Neural cell (in vitro differentiated cells): ENCODE data around the gene DUSP22. TPM values are rescaled to one million over a fixed set of nuclear protein-coding genes. Genes with fewer than 3 reads are reported as not detected.

Experiments used
- H2AFZ ChIP-seq: fragments of 200-600, 300-800 bp; sonication (generic), shearing (Covaris generic); 2 replicates; pipeline ENCODE4 v1.6.0; 2014; ENCODE audit warnings: low read depth, mild to moderate bottlenecking, antibody characterized with exemption, low read length, moderate library complexity
- H3F3A ChIP-seq: fragments of 200-600 bp; shearing (Covaris generic); 2 replicates; pipeline ENCODE4 v1.6.1; 2016; ENCODE audit warnings: mild to moderate bottlenecking, moderate library complexity, mixed read lengths, antibody characterized with exemption, low read length; ENCODE audit not compliant: insufficient read depth, poor library complexity, severe bottlenecking
- H3K27ac ChIP-seq: fragments of 200-600, 300-800 bp; sonication (generic), shearing (Covaris generic); 2 replicates; pipeline ENCODE4 v1.5.1; 2014; ENCODE audit warnings: mild to moderate bottlenecking, low read length, moderate library complexity
- H3K27me3 ChIP-seq: fragments of 300-800, 200-600 bp; sonication (generic), shearing (Covaris generic); 2 replicates; pipeline ENCODE4 v1.6.0; 2014; ENCODE audit warnings: mild to moderate bottlenecking, low read depth, low read length, moderate library complexity; ENCODE audit not compliant: insufficient read depth
- H3K36me3 ChIP-seq: fragments of 300-800, 200-600 bp; sonication (generic), shearing (Covaris generic); 2 replicates; pipeline ENCODE4 v1.5.1; 2014; ENCODE audit warnings: mild to moderate bottlenecking, antibody characterized with exemption, low read length, moderate library complexity; ENCODE audit not compliant: insufficient read depth
- H3K4me2 ChIP-seq: fragments of 300-800, 200-600 bp; sonication (generic), shearing (Covaris generic); 2 replicates; pipeline ENCODE4 v1.6.0; 2014; ENCODE audit warnings: mild to moderate bottlenecking, low read length
- H3K4me3 ChIP-seq: fragments of 300-800, 200-600 bp; sonication (generic), shearing (Covaris generic); 2 replicates; pipeline ENCODE4 v1.5.1; 2014; ENCODE audit warnings: mild to moderate bottlenecking, low read length, moderate library complexity
- H3K79me2 ChIP-seq: fragments of 200-600 bp; shearing (Covaris generic); replicated peaks from 2 replicates; pipeline ENCODE4 v1.6.0; 2014; ENCODE audit warnings: mild to moderate bottlenecking, low read length, moderate library complexity; ENCODE audit not compliant: insufficient read depth
- H3K9ac ChIP-seq: fragments of 300-800, 200-600 bp; sonication (generic), shearing (Covaris generic); 2 replicates; pipeline ENCODE4 v1.6.1; 2016; ENCODE audit warnings: mild to moderate bottlenecking, low read length, mixed read lengths
- H3K9me2 ChIP-seq: fragments of 200-600 bp; shearing (Covaris generic); 2 replicates; pipeline ENCODE4 v1.6.1; 2016; ENCODE audit warnings: mild to moderate bottlenecking, low read length, mixed read lengths; ENCODE audit not compliant: insufficient read depth
- H3K9me3 ChIP-seq: fragments of 200-600, 300-800 bp; sonication (generic), shearing (Covaris generic); 2 replicates; pipeline ENCODE4 v1.6.1; 2016; ENCODE audit warnings: mild to moderate bottlenecking, mixed run types, low read length, moderate library complexity, mixed read lengths
- H4K20me1 ChIP-seq: fragments of 200-600 bp; shearing (Covaris generic); 2 replicates; pipeline ENCODE4 v1.6.1; 2016; ENCODE audit warnings: mild to moderate bottlenecking, mixed run types; ENCODE audit not compliant: insufficient read depth
- CTCF ChIP-seq: fragments of 450-650 bp; IDR thresholded peaks from 2 replicates; pipeline ENCODE4 v1.5.1; 2014; ENCODE audit warnings: antibody characterized with exemption, mild to moderate bottlenecking, moderate library complexity; ENCODE audit not compliant: poor library complexity, severe bottlenecking
- EP300 ChIP-seq: fragments of 450-650 bp; conservative IDR thresholded peaks from 2 replicates; pipeline ENCODE4 v1.6.1; 2014; ENCODE audit warnings: antibody characterized with exemption, mild to moderate bottlenecking, moderate library complexity; ENCODE audit not compliant: poor library complexity, severe bottlenecking
- EZH2 ChIP-seq: fragments of 200-600, 300-800 bp; shearing (Covaris generic), sonication (generic); IDR thresholded peaks from 2 replicates; pipeline ENCODE4 v1.6.1; 2014; ENCODE audit warnings: antibody characterized with exemption, low read length, borderline replicate concordance, mild to moderate bottlenecking; ENCODE audit not compliant: insufficient read depth, poor library complexity, severe bottlenecking
- MXI1 ChIP-seq: fragments of 450-650 bp; conservative IDR thresholded peaks from 2 replicates; pipeline ENCODE4 v1.6.1; 2014; ENCODE audit warnings: antibody characterized with exemption, mild to moderate bottlenecking; ENCODE audit not compliant: poor library complexity, severe bottlenecking
- POLR2AphosphoS5 ChIP-seq: IDR thresholded peaks from 2 replicates; pipeline ENCODE4 v1.6.1; 2012
- RAD21 ChIP-seq: fragments of 450-650 bp; conservative IDR thresholded peaks from 2 replicates; pipeline ENCODE4 v1.6.1; 2014; ENCODE audit warnings: antibody characterized with exemption, mild to moderate bottlenecking, moderate library complexity
- REST ChIP-seq: IDR thresholded peaks from 2 replicates; pipeline ENCODE4 v1.6.1; 2012; ENCODE audit warnings: borderline replicate concordance
- SMC3 ChIP-seq: fragments of 450-650 bp; conservative IDR thresholded peaks from 2 replicates; pipeline ENCODE4 v1.6.1; 2014; ENCODE audit warnings: antibody characterized with exemption, mild to moderate bottlenecking, moderate library complexity; ENCODE audit not compliant: poor library complexity
- TAF1 ChIP-seq: IDR thresholded peaks from 2 replicates; pipeline ENCODE4 v1.6.1; 2012; ENCODE audit warnings: low read depth
- polyA plus RNA-seq: library from polyadenylated mRNA; depleted of rRNA; stranded (reverse); fragments of >200 nt; gene quantifications from 2 replicates; pipeline ENCODE4 v1.2.3, GENCODE V29; 2014

Gene DUSP22
- polyA plus RNA-seq, 1 donor from 2014 or later, result 24.9 TPM

GRCh38 chr6:351867-352289 is 59.6 kb downstream of the DUSP22 start:
- TF ChIP-seq RAD21 (no peak), TAF1 (no peak), POLR2AphosphoS5 (no peak), EP300 (no peak), EZH2 (no peak), SMC3 (no peak), CTCF (no peak), REST (no peak), MXI1 (no peak)
- Histone ChIP-seq H2AFZ (no peak overlapping the region), H3K36me3 (no peaks in the 10 kb centered on the region), H3K79me2 (no peaks in the 10 kb centered on the region), H4K20me1 (no peaks in the 10 kb centered on the region), H3F3A (no peaks in the 10 kb centered on the region), H3K9me3 (no peaks in the 10 kb centered on the region), H3K4me3 (no peak overlapping the region), H3K4me2 (no peak overlapping the region), H3K27ac (no peak overlapping the region), H3K27me3 (no peaks in the 10 kb centered on the region), H3K9me2 (no peaks in the 10 kb centered on the region), H3K9ac (no peak overlapping the region)

GRCh38 chr6:352474-352873 is 60.2 kb downstream of the DUSP22 start:
- Histone ChIP-seq H3K9ac (no peak overlapping the region), H3K9me3 (no peaks in the 10 kb centered on the region), H2AFZ (no peak overlapping the region), H3K4me3 (no peak overlapping the region), H3K36me3 (no peaks in the 10 kb centered on the region), H3K79me2 (no peaks in the 10 kb centered on the region), H3K9me2 (no peaks in the 10 kb centered on the region), H3K4me2 (no peak overlapping the region), H3K27ac (no peak overlapping the region), H3F3A (no peaks in the 10 kb centered on the region), H4K20me1 (no peaks in the 10 kb centered on the region), H3K27me3 (no peaks in the 10 kb centered on the region)
- TF ChIP-seq REST (no peak), EZH2 (no peak), MXI1 (no peak), SMC3 (no peak), CTCF (no peak), POLR2AphosphoS5 (no peak), EP300 (no peak), TAF1 (no peak), RAD21 (no peak)
